Fibroblast of lung (primary cell): ENCODE measurements around the gene VTCN1. TPM values are rescaled to one million over a fixed set of nuclear protein-coding genes. Genes with fewer than 3 reads are reported as not detected.

Experiments used
- DNase-seq, 2 donors: peaks; one replicate each; pipeline versions ENCODE4 v3.0.0 to v3.0.0-alpha.2; 2010; ENCODE audit warnings: low read depth in 2 of 2
- H2AFZ ChIP-seq: 2 replicates; pipeline ENCODE4 v1.5.1; 2012; ENCODE audit warnings: low read length, control low read depth, inconsistent platforms
- H3K27ac ChIP-seq: 2 replicates; pipeline ENCODE4 v1.5.1; 2011; ENCODE audit warnings: low read length, control low read depth; ENCODE audit not compliant: insufficient read depth
- H3K27me3 ChIP-seq: 2 replicates; pipeline ENCODE4 v1.5.1; 2011; ENCODE audit warnings: mild to moderate bottlenecking, low read length; ENCODE audit not compliant: control insufficient read depth, insufficient read depth
- H3K36me3 ChIP-seq: 2 replicates; pipeline ENCODE4 v1.5.1; 2011; ENCODE audit warnings: low read length; ENCODE audit not compliant: control insufficient read depth, insufficient read depth
- H3K4me1 ChIP-seq: 2 replicates; pipeline ENCODE4 v1.5.1; 2011; ENCODE audit warnings: low read length; ENCODE audit not compliant: control insufficient read depth, insufficient read depth; ENCODE audit errors: extremely low read depth
- H3K4me2 ChIP-seq: 2 replicates; pipeline ENCODE4 v1.5.1; 2011; ENCODE audit warnings: low read length, control low read depth; ENCODE audit not compliant: insufficient read depth; ENCODE audit errors: extremely low read depth
- H3K4me3 ChIP-seq, 4 experiments: fragments of 200-600 bp in 1 of 4; sonication (generic) in 1 of 4; replicated peaks in 1 of 4; 2 replicates each; pipeline ENCODE4 v1.5.1; 2011 to 2016; ENCODE audit warnings: low read length in 4 of 4, low read depth in 3 of 4, mild to moderate bottlenecking in 3 of 4, control low read depth in 2 of 4, inconsistent platforms in 1 of 4, mixed read lengths in 1 of 4; ENCODE audit not compliant: insufficient read depth in 1 of 4; ENCODE audit errors: control extremely low read depth in 1 of 4
- H3K79me2 ChIP-seq: 2 replicates; pipeline ENCODE4 v1.5.1; 2012; ENCODE audit warnings: mild to moderate bottlenecking, low read length, inconsistent platforms; ENCODE audit not compliant: control insufficient read depth, insufficient read depth
- H3K9ac ChIP-seq: 2 replicates; pipeline ENCODE4 v1.5.1; 2011; ENCODE audit warnings: mild to moderate bottlenecking, low read length, control low read depth; ENCODE audit not compliant: insufficient read depth
- H3K9me3 ChIP-seq: 2 replicates; pipeline ENCODE4 v1.5.1; 2012; ENCODE audit warnings: low read depth, low read length; ENCODE audit not compliant: control insufficient read depth, insufficient read depth
- H4K20me1 ChIP-seq: 2 replicates; pipeline ENCODE4 v1.5.1; 2011; ENCODE audit warnings: low read length; ENCODE audit not compliant: control insufficient read depth, insufficient read depth; ENCODE audit errors: extremely low read depth
- EZH2 ChIP-seq: IDR thresholded peaks from 2 replicates; pipeline ENCODE4 v1.5.1; 2012; ENCODE audit warnings: low read length, control low read depth, mild to moderate bottlenecking; ENCODE audit errors: missing control alignments
- polyA plus RNA-seq, 2 donors: library from polyadenylated mRNA; depleted of rRNA in 1 of 2; stranded (reverse) in 1 of 2; unstranded in 1 of 2; fragments of >200 nt; gene quantifications; 2 replicates each; pipeline ENCODE4 v1.2.1, GENCODE V29; 2011 to 2012; ENCODE audit warnings: missing spikeins in 1 of 2
- total RNA-seq: library from RNA; depleted of rRNA; stranded (reverse); fragments of >200 nt; gene quantifications from 2 replicates; pipeline ENCODE4 v1.2.1, GENCODE V29; 2014
- TF ChIP-seq, protein P1 (sequence below), 2 donors: IDR thresholded peaks in 1 of 2; conservative IDR thresholded peaks in 1 of 2; 1 replicate in 1 of 2; 2 replicates in 1 of 2; pipeline ENCODE4 v1.5.1; 2011 to 2012; ENCODE audit warnings: low read length in 2 of 2, control low read depth in 1 of 2, inconsistent platforms in 1 of 2, low read depth in 1 of 2, mild to moderate bottlenecking in 1 of 2

VTCN1 gene
- total and polyA plus RNA-seq, 2 donors (not counting 1 experiment from before 2014, with no cell fraction given) = 0.03 TPM; not detected in 1

DNA sequence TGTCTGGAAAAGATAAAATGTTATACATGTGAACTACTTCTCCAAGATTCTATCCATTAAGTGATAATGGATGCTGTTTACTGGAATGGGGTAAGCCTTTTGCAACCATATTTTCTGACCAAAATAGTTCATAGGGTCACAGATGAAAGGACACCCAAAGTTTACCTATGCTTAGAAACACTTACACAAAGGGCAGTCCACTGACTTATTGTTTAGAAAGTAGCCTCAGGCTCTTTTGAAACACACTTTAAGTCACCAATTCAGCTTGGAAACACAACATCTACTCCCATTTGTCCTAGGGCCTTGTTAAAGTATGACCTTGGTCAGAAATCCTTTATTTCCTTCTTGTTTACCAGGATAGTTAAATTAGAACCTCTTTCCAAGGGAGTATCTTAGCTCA, 28.7 kb upstream of the VTCN1 start:
- H3K4me1 ChIP-seq = no peaks in the 10 kb centered on the region
- H3K79me2 ChIP-seq = no peaks in the 10 kb centered on the region
- no peaks in the 10 kb centered on the region for H4K20me1 ChIP-seq
- TF ChIP-seq EZH2 = no peak
- TF ChIP-seq, protein P1, sequence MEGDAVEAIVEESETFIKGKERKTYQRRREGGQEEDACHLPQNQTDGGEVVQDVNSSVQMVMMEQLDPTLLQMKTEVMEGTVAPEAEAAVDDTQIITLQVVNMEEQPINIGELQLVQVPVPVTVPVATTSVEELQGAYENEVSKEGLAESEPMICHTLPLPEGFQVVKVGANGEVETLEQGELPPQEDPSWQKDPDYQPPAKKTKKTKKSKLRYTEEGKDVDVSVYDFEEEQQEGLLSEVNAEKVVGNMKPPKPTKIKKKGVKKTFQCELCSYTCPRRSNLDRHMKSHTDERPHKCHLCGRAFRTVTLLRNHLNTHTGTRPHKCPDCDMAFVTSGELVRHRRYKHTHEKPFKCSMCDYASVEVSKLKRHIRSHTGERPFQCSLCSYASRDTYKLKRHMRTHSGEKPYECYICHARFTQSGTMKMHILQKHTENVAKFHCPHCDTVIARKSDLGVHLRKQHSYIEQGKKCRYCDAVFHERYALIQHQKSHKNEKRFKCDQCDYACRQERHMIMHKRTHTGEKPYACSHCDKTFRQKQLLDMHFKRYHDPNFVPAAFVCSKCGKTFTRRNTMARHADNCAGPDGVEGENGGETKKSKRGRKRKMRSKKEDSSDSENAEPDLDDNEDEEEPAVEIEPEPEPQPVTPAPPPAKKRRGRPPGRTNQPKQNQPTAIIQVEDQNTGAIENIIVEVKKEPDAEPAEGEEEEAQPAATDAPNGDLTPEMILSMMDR (conservative IDR thresholded peaks at IDR 0.05 in 1 of 2, IDR thresholded peaks at IDR 0.05 in 1 of 2; ENCODE audit: low read depth in 1 of 2, low read length in 2 of 2) = no peak
- no peak overlapping the region for H3K4me2 ChIP-seq
- H3K9ac ChIP-seq = no peak overlapping the region
- H2AFZ ChIP-seq = no peak overlapping the region
- no peak for DNase-seq
- H3K27me3 ChIP-seq = peaks cover 3% of the 10 kb centered on the region
- H3K4me3 ChIP-seq = no peak overlapping the region
- H3K9me3 ChIP-seq = no peaks in the 10 kb centered on the region
- H3K27ac ChIP-seq = no peak overlapping the region
- no peaks in the 10 kb centered on the region for H3K36me3 ChIP-seq

GRCh38 chr1:117237726-117238381, 27.1 kb upstream of the VTCN1 start:
- no peak overlapping the region for H3K9ac ChIP-seq
- no peak overlapping the region for H3K4me2 ChIP-seq
- TF ChIP-seq, protein P1 (conservative IDR thresholded peaks at IDR 0.05 in 1 of 2, IDR thresholded peaks at IDR 0.05 in 1 of 2; ENCODE audit: low read depth in 1 of 2, low read length in 2 of 2) = no peak
- no peak for TF ChIP-seq EZH2
- H3K27me3 ChIP-seq = peaks cover 7% of the 10 kb centered on the region
- no peak overlapping the region for H3K27ac ChIP-seq
- no peaks in the 10 kb centered on the region for H3K36me3 ChIP-seq
- H2AFZ ChIP-seq = no peak overlapping the region
- H4K20me1 ChIP-seq = no peaks in the 10 kb centered on the region
- H3K4me3 ChIP-seq = no peak overlapping the region
- H3K9me3 ChIP-seq = no peaks in the 10 kb centered on the region
- H3K4me1 ChIP-seq = no peaks in the 10 kb centered on the region
- no peaks in the 10 kb centered on the region for H3K79me2 ChIP-seq
- DNase-seq = peak; percentile 20 to 70

GRCh38 chr1:117235863-117236465, 25.2 kb upstream of the VTCN1 start:
- no peak overlapping the region for H2AFZ ChIP-seq
- H3K27ac ChIP-seq = no peak overlapping the region
- H3K4me1 ChIP-seq = no peaks in the 10 kb centered on the region
- no peaks in the 10 kb centered on the region for H4K20me1 ChIP-seq
- no peak for TF ChIP-seq EZH2
- TF ChIP-seq, protein P1 (conservative IDR thresholded peaks at IDR 0.05 in 1 of 2, IDR thresholded peaks at IDR 0.05 in 1 of 2; ENCODE audit: low read depth in 1 of 2, low read length in 2 of 2) = no peak
- H3K4me2 ChIP-seq = no peak overlapping the region
- DNase-seq = no peak
- no peaks in the 10 kb centered on the region for H3K9me3 ChIP-seq
- peaks cover 4% of the 10 kb centered on the region for H3K27me3 ChIP-seq
- no peaks in the 10 kb centered on the region for H3K36me3 ChIP-seq
- no peak overlapping the region for H3K9ac ChIP-seq
- no peaks in the 10 kb centered on the region for H3K79me2 ChIP-seq
- no peak overlapping the region for H3K4me3 ChIP-seq
